Liver (tissue), 9 donors: ENCODE results near the gene BRSK2. TPM values are rescaled to one million over a fixed set of nuclear protein-coding genes. Genes with fewer than 3 reads are reported as not detected.

Experiments
- DNase-seq: peaks from one replicate; pipeline ENCODE4 v3.0.0-alpha.2; 2017; ENCODE audit warnings: low spot score
- H3K27ac ChIP-seq, 2 donors: one replicate each; pipeline ENCODE4 v1.7.0; 2013; ENCODE audit warnings: inconsistent platforms in 2 of 2, low read length in 2 of 2, control low read depth in 1 of 2, low read depth in 1 of 2, mild to moderate bottlenecking in 1 of 2
- H3K27me3 ChIP-seq, 4 donors: one replicate each; pipeline versions ENCODE4 v1.6.1 to v1.7.0; 2013; ENCODE audit warnings: low read length in 3 of 4, inconsistent platforms in 1 of 4, mild to moderate bottlenecking in 1 of 4, moderate library complexity in 1 of 4; ENCODE audit not compliant: control insufficient read depth in 4 of 4, insufficient read depth in 4 of 4
- H3K36me3 ChIP-seq, 4 donors: one replicate each; pipeline versions ENCODE4 v1.6.1 to v1.7.0; 2013; ENCODE audit warnings: low read length in 3 of 4, mild to moderate bottlenecking in 3 of 4, low read depth in 1 of 4, moderate library complexity in 1 of 4; ENCODE audit not compliant: control insufficient read depth in 4 of 4, insufficient read depth in 3 of 4
- H3K4me1 ChIP-seq, 4 donors: one replicate each; pipeline versions ENCODE4 v1.6.1 to v1.7.0; 2013; ENCODE audit warnings: low read length in 3 of 4, mild to moderate bottlenecking in 3 of 4, moderate library complexity in 1 of 4; ENCODE audit not compliant: control insufficient read depth in 4 of 4, insufficient read depth in 4 of 4
- H3K4me3 ChIP-seq, 3 donors: one replicate each; pipeline versions ENCODE4 v1.6.1 to v1.7.0; 2013; ENCODE audit warnings: low read length in 3 of 3, control low read depth in 1 of 3, low read depth in 1 of 3, mild to moderate bottlenecking in 1 of 3
- H3K9ac ChIP-seq, 2 donors: one replicate each; pipeline ENCODE4 v1.7.0; 2013; ENCODE audit warnings: low read length in 2 of 2, mild to moderate bottlenecking in 2 of 2, moderate library complexity in 2 of 2, control low read depth in 1 of 2, low read depth in 1 of 2
- H3K9me3 ChIP-seq, 4 donors: one replicate each; pipeline versions ENCODE4 v1.6.1 to v1.7.0; 2013; ENCODE audit warnings: low read length in 3 of 4; ENCODE audit not compliant: control insufficient read depth in 4 of 4
- ATF3 ChIP-seq: IDR thresholded peaks from 2 replicates; pipeline ENCODE4 v1.6.1; 2016; ENCODE audit warnings: antibody characterized with exemption
- CTCF ChIP-seq: fragments of 150-350 bp; IDR thresholded peaks from 2 replicates; pipeline ENCODE4 v1.5.1; 2017; ENCODE audit warnings: improper control_type of control experiment, low read depth, low read length; ENCODE audit not compliant: missing input control
- EGR1 ChIP-seq, 2 donors: IDR thresholded peaks; 2 replicates each; pipeline ENCODE4 v1.6.1; 2016 to 2018; ENCODE audit warnings: antibody characterized with exemption in 2 of 2, low read depth in 2 of 2
- FOXA1 ChIP-seq: IDR thresholded peaks from 2 replicates; pipeline ENCODE4 v1.6.1; 2016; ENCODE audit warnings: antibody characterized with exemption
- FOXA2 ChIP-seq: IDR thresholded peaks from 2 replicates; pipeline ENCODE4 v1.6.1; 2016; ENCODE audit warnings: antibody characterized with exemption
- GABPA ChIP-seq, 2 donors: IDR thresholded peaks in 1 of 2; conservative IDR thresholded peaks in 1 of 2; 2 replicates each; pipeline ENCODE4 v1.6.1; 2016; ENCODE audit warnings: antibody characterized with exemption in 2 of 2, mild to moderate bottlenecking in 1 of 2, moderate library complexity in 1 of 2
- HNF4A ChIP-seq, 2 donors: conservative IDR thresholded peaks; 2 replicates each; pipeline ENCODE4 v1.6.1; 2016; ENCODE audit warnings: antibody characterized with exemption in 2 of 2, mild to moderate bottlenecking in 2 of 2
- HNF4G ChIP-seq: IDR thresholded peaks from 2 replicates; pipeline ENCODE4 v1.6.1; 2016; ENCODE audit warnings: antibody characterized with exemption
- JUND ChIP-seq, 2 donors: IDR thresholded peaks; 2 replicates each; pipeline ENCODE4 v1.6.1; 2016; ENCODE audit warnings: antibody characterized with exemption in 2 of 2
- MAX ChIP-seq: IDR thresholded peaks from 2 replicates; pipeline ENCODE4 v1.6.1; 2016; ENCODE audit warnings: antibody characterized with exemption
- NR2F2 ChIP-seq: IDR thresholded peaks from 2 replicates; pipeline ENCODE4 v1.6.1; 2016; ENCODE audit warnings: antibody characterized with exemption
- RAD21 ChIP-seq, 2 donors: IDR thresholded peaks; 2 replicates each; pipeline ENCODE4 v1.6.1; 2016; ENCODE audit warnings: antibody characterized with exemption in 2 of 2, mild to moderate bottlenecking in 2 of 2
- REST ChIP-seq: IDR thresholded peaks from 2 replicates; pipeline ENCODE4 v1.6.1; 2016; ENCODE audit warnings: antibody characterized with exemption, mild to moderate bottlenecking
- RXRA ChIP-seq, 2 donors: IDR thresholded peaks; 2 replicates each; pipeline ENCODE4 v1.6.1; 2017 to 2018; ENCODE audit warnings: antibody characterized with exemption in 2 of 2, mild to moderate bottlenecking in 1 of 2
- SP1 ChIP-seq: IDR thresholded peaks from 2 replicates; pipeline ENCODE4 v1.6.1; 2018; ENCODE audit warnings: antibody characterized with exemption, mild to moderate bottlenecking
- TAF1 ChIP-seq: conservative IDR thresholded peaks from 2 replicates; pipeline ENCODE4 v1.6.1; 2016; ENCODE audit warnings: antibody characterized with exemption, mild to moderate bottlenecking
- YY1 ChIP-seq: IDR thresholded peaks from 2 replicates; pipeline ENCODE4 v1.6.1; 2016; ENCODE audit warnings: antibody characterized with exemption, mild to moderate bottlenecking
- WGBS: extraction: QIAGEN DNeasy Blood & Tissue Kit; methylation state at CpG from one replicate; pipeline ENCODE4 v1.1.7; 2013; 5-methylcytosine and 5-hydroxymethylcytosine counted together
- polyA plus RNA-seq, 2 donors: library from polyadenylated mRNA; stranded (reverse) in 1 of 2; unstranded in 1 of 2; fragments of 200-250 nt in 1 of 2; fragments of >200 nt in 1 of 2; fragmentation: Nextera tagmentation in 1 of 2; extraction: Ambion mirVana in 1 of 2; gene quantifications; one replicate each; pipeline versions ENCODE4 v1.2.1 to v1.2.3, GENCODE V29; 2013 to 2015
- total RNA-seq, 2 donors: library from RNA; depleted of rRNA; stranded (reverse); fragments of >200 nt; gene quantifications; one replicate each; pipeline ENCODE4 v1.2.3, GENCODE V29; 2014
- TF ChIP-seq, protein P1 (sequence below): IDR thresholded peaks from 2 replicates; pipeline ENCODE4 v1.6.1; 2016; ENCODE audit warnings: antibody characterized with exemption
- donor health status: healthy.
- donor health status: healthy.
- donor health status: healthy.
- donor health status: healthy.
- donor health status: healthy.

Gene BRSK2
- total and polyA plus RNA-seq, 4 donors, result 0.05 to 0.17 TPM; not detected in 2

GRCh38 chr11:1484695-1485503 lies 95.2 kb downstream of the BRSK2 start:
- no peaks in the 10 kb centered on the region for H3K27me3 ChIP-seq
- H3K4me1 ChIP-seq, result peaks cover 0 to 14% (median 4%) of the 10 kb centered on the region in 4 donors
- H3K27ac ChIP-seq, result no peak overlapping the region
- no peak overlapping the region for H3K9ac ChIP-seq
- no peaks in the 10 kb centered on the region for H3K9me3 ChIP-seq
- H3K4me3 ChIP-seq, result no peak overlapping the region
- H3K36me3 ChIP-seq, result peaks cover 0 to 7% (median 3%) of the 10 kb centered on the region in 4 donors
- 84% methylated on average over 20 of the region's 20 CpGs for WGBS
- DNase-seq, result no peak
- no peak for TF ChIP-seq EGR1 (IDR thresholded peaks at IDR 0.05; ENCODE audit: low read depth in 2 of 2)
- TF ChIP-seq ATF3, result no peak
- TF ChIP-seq REST, result no peak
- no peak for TF ChIP-seq YY1
- no peak for TF ChIP-seq SP1
- TF ChIP-seq, protein P1, sequence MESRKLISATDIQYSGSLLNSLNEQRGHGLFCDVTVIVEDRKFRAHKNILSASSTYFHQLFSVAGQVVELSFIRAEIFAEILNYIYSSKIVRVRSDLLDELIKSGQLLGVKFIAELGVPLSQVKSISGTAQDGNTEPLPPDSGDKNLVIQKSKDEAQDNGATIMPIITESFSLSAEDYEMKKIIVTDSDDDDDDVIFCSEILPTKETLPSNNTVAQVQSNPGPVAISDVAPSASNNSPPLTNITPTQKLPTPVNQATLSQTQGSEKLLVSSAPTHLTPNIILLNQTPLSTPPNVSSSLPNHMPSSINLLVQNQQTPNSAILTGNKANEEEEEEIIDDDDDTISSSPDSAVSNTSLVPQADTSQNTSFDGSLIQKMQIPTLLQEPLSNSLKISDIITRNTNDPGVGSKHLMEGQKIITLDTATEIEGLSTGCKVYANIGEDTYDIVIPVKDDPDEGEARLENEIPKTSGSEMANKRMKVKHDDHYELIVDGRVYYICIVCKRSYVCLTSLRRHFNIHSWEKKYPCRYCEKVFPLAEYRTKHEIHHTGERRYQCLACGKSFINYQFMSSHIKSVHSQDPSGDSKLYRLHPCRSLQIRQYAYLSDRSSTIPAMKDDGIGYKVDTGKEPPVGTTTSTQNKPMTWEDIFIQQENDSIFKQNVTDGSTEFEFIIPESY, result no peak
- TF ChIP-seq GABPA (IDR thresholded peaks at IDR 0.05 in 1 of 2, conservative IDR thresholded peaks at IDR 0.05 in 1 of 2), result no peak
- no peak for TF ChIP-seq JUND (IDR thresholded peaks at IDR 0.05)
- no peak for TF ChIP-seq CTCF
- no peak for TF ChIP-seq RXRA (IDR thresholded peaks at IDR 0.05)
- no peak for TF ChIP-seq TAF1
- TF ChIP-seq FOXA1, result no peak
- TF ChIP-seq HNF4A (conservative IDR thresholded peaks at IDR 0.05), result no peak
- TF ChIP-seq FOXA2, result no peak
- no peak for TF ChIP-seq NR2F2
- no peak for TF ChIP-seq MAX
- no peak for TF ChIP-seq HNF4G
- TF ChIP-seq RAD21 (IDR thresholded peaks at IDR 0.05), result no peak
